ENCODE results near the gene SLC23A3.

The SLC23A3 gene

GRCh38 chr2:219140722-219141121 lies 29.1 kb downstream of the SLC23A3 start:
- DNase-seq: no peak

DNA sequence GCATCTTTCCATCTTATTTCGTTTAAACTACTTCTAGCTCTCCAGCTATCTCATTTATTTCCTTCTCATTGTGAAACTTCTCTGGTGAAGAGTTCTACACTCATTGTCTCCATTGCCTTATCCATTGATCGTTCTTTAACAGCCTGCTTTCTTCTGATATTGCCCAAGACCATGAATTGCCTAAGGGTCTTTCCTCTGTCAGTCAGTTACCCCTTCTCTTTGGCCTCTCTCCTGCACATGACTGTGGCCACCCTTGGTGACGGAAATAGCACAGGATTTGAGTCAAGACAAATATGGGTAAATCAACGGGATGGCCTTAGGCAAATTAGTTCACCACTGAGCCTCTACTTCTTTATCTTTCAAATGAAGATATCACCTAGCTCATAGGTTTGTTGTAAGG lies 35.9 kb downstream of the SLC23A3 start:
- no peak for DNase-seq

- DNase-seq: no peak
Measured at GRCh38 chr2:219131744-219132143, 38.1 kb downstream of the SLC23A3 start.

GRCh38 chr2:219131327-219131726 lies 38.5 kb downstream of the SLC23A3 start:
- DNase-seq: no peak

DNA sequence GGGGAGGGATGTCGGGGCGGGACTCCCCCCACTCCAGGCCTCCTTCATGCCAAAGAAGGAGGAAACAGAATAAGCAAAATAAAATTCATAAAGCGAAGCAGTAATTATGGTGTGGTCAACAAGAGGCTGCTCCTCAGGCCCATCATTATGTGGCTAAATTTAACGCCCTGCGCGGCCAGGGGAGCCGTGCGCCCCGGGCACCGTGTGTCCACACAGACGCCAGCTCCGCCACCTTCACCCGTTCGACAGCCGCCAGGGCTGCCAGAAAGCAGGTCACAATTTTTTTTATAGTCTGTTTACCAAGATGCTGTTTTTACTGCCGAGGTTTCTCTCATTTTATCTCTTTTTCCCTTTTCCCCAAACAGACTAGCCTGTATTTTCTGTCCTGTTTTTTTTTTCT lies 40.2 kb downstream of the SLC23A3 start:
- no peak for DNase-seq

DNA sequence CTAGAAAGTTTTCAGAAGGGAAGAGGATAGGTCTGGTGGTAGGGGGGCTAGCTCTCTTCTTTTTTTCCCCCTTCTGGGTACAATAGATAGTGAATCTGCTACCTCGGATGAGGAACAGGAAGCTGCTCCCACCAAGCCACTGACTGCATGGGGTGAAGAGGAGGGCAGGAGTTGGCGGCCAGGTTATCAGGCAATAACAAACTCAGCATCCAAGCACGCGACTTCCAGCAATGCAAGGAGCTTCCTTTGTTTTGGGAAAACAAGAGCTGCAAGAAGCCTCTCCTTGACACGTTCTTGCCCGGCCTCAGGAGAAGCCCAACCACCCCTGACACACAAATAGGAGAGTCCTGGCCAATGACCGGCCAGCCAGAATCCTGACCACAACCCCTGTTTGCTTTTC lies 41.4 kb downstream of the SLC23A3 start:
- DNase-seq: no peak

DNA sequence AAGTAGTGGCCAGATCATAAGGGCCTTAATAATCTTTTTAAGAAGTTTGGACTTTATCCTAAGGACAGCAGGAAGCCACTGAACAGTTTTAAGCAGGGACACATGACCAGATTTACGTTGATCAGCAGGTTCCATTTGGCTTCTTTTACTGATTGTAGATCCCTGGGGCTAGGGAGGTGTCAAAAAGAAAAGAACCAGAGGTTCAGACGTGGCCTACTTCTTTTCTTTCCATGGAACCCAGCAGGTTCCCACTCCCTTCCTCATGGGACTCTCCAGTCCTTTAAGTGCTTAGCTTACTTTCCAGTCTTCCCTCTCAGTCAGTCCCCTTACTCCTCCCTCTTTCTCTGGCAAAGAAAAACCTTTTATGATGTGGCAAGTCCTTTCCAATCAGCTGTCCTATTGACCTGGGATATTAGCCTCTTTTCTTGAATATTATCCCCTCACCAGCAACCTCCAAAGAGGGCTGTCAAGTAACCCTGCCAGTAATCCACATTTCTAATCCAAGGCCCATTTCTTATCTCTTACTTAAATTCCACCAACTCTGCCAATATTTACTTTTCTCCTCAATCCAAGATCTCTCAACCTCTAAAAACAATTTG lies 42.7 kb downstream of the SLC23A3 start:
- no peak for DNase-seq

GRCh38 chr2:219126555-219126954 lies 43.3 kb downstream of the SLC23A3 start:
- no peak for DNase-seq

GRCh38 chr2:219125886-219126270 lies 44.0 kb downstream of the SLC23A3 start:
- no peak for DNase-seq

- DNase-seq: no peak
Measured at GRCh38 chr2:219125225-219125885, 44.5 kb downstream of the SLC23A3 start.

- DNase-seq: no peak
Measured at GRCh38 chr2:219124381-219125110, 45.3 kb downstream of the SLC23A3 start.

GRCh38 chr2:219123356-219124135 lies 46.3 kb downstream of the SLC23A3 start:
- DNase-seq: no peak

DNA sequence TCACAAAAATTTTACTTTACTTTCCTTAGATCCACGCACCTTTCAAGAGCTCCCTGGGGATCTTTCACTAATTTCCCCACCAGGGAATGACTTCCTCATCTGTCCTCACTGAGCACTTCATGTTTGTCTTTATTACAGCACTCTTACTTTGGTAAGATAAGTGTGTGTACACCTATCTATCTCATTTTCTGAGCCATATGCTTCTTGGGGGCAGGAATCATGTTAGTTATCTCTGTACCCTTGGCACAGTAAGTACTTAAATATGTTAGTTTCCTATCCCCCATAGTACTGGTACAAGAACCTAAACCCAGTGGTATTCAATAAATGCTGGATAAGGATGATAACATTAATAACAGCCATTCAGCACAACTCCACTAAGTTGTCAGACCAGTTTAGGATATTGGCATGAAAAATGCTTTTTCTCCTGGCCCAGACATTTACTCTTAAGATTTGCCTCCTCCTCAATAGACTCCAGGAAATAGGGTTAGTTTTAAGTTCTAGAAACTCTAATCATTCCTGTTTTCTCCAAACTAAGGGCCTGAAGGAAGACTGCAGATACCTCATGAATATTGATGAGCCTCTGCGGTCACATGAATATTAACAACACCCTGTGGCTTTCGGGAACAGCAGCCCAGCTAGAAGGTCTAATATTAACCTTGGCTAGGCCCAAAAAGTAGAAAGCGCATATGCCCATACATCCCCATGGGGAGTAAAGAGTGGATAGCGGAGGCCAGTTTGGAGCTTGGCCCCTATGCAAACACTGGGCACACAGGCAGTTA lies 47.4 kb downstream of the SLC23A3 start:
- DNase-seq: no peak

DNA sequence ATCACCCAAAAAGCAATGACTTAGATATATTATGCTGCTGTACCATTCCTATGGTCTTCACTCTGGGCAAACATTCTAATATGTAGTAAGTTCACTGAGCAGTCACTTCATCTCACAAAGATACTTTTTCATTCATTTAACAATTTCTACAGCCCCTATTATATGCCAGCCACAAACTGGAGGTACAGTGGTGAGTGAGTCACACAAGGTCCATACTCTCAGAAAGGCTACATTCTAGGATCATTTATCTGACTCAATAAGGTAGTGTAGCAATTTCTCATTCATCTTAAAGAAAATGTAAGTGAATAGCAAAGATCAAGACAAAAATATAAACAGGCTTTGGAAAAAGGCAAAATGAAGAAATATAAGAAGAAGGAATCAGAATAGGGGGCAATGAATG lies 49.7 kb downstream of the SLC23A3 start:
- no peak for DNase-seq

- DNase-seq: peak; percentile 50
Measured at GRCh38 chr2:219119422-219120043, 50.3 kb downstream of the SLC23A3 start.

- no peak for DNase-seq
Measured at GRCh38 chr2:219118504-219118903, 51.3 kb downstream of the SLC23A3 start.

- DNase-seq: no peak
Measured at GRCh38 chr2:219116776-219117646, 52.8 kb downstream of the SLC23A3 start.

DNA sequence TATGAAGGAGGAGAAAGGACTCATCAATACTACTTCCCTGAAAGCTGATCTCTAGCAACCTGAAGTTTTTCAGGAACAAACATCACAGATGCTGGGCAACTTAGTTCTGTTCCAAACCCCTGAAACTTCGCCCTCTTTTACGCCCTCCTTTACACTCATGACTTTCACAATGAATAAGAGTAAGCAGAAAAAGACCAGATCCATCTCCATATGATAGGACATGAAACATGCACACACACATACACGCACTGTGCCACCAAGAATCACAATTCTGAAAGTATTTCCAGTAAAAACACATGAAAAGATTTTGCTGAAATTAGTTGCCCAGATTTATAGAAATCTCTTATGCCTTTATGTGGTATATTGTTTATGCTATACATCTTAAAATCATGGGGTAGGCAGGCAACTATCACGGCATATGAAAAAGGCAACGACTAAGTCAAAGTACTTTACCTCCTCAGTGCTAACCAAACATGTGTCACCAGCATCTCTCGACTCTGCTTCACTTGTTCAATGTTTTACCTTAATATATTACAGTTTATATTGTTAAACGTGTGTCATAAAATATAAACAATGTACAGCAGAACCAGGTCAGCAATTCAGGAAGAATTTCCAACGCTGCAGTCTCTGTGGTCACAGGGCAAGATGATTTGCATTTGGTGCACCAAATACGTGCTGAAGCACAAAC lies 57.0 kb downstream of the SLC23A3 start:
- no peak for DNase-seq

GRCh38 chr2:219112062-219112406 lies 57.8 kb downstream of the SLC23A3 start:
- no peak for DNase-seq
